ENCODE measurements around the gene ACE.

- TF ChIP-seq CTCF (IDR thresholded peaks at IDR 0.05 in 8 of 11, conservative IDR thresholded peaks at IDR 0.05 in 3 of 11) (no peak), POLR2A (IDR thresholded peaks at IDR 0.05) (no peak), POLR2AphosphoS5 (IDR thresholded peaks at IDR 0.05) (no peak)
Measured at GRCh38 chr17:63511331-63511730, 34.5 kb downstream of the ACE start.

All from spleen (tissue), 7 donors.